HEK293 (cell line): Measurements from ENCODE around the gene NLGN1.

Experiments
- CTCF ChIA-PET: fragments of 350-600 bp; formaldehyde crosslinking; extraction: SDS; loops from one replicate; lab custom pipeline; 2021; ENCODE audit warnings: antibody characterized with exemption; lab: Yijun Ruan, JAX
- POLR2A ChIA-PET: fragments of 300-600 bp; formaldehyde crosslinking; extraction: SDS; loops from one replicate; lab custom pipeline; 2020; ENCODE audit warnings: antibody characterized with exemption, inconsistent platforms; lab: Yijun Ruan, JAX
- H3K27ac ChIP-seq: fragments of 200-500 bp; sonication (Bioruptor generic); 2 replicates; pipeline ENCODE4 v1.5.1; 2014; ENCODE audit warnings: low read depth, low read length, control low read depth, inconsistent platforms; ENCODE audit errors: extremely low read depth
- H3K36me3 ChIP-seq, 2 experiments: fragments of 200-500 bp in 1 of 2; sonication (Bioruptor generic) in 1 of 2; 1 replicate in 1 of 2; 2 replicates in 1 of 2; pipeline ENCODE4 v1.5.1; 2014 to 2017; ENCODE audit warnings: inconsistent platforms in 2 of 2, low read length in 2 of 2; ENCODE audit not compliant: control insufficient read depth in 2 of 2, insufficient read depth in 1 of 2
- H3K4me1 ChIP-seq: fragments of 200-500 bp; sonication (Bioruptor generic); 2 replicates; pipeline ENCODE4 v1.5.1; 2014; ENCODE audit warnings: mild to moderate bottlenecking, low read length, inconsistent platforms; ENCODE audit not compliant: control insufficient read depth, insufficient read depth
- H3K4me3 ChIP-seq: 2 replicates; pipeline ENCODE4 v1.5.1; 2011; ENCODE audit warnings: low read depth, mild to moderate bottlenecking, control low read depth, low read length, moderate library complexity
- H3K9me3 ChIP-seq: fragments of 200-500 bp; sonication (Bioruptor generic); 2 replicates; pipeline ENCODE4 v1.5.1; 2014; ENCODE audit warnings: low read depth, low read length, inconsistent platforms; ENCODE audit not compliant: control insufficient read depth, insufficient read depth
- GFI1B ChIP-seq: fragments of 450-650 bp; formaldehyde crosslinking; IDR thresholded peaks from 2 replicates; pipeline ENCODE4 v1.5.1; 2016; ENCODE audit warnings: missing biosample characterization, missing genetic modification characterization
- KLF1 ChIP-seq: fragments of 450-650 bp; formaldehyde crosslinking; IDR thresholded peaks from 2 replicates; pipeline ENCODE4 v1.5.1; 2016; ENCODE audit warnings: missing biosample characterization, missing genetic modification characterization
- KLF17 ChIP-seq: fragments of 450-650 bp; formaldehyde crosslinking; IDR thresholded peaks from 2 replicates; pipeline ENCODE4 v1.5.1; 2016; ENCODE audit warnings: missing biosample characterization, missing genetic modification characterization
- PRDM1 ChIP-seq: fragments of 450-650 bp; formaldehyde crosslinking; IDR thresholded peaks from 2 replicates; pipeline ENCODE4; 2016; ENCODE audit warnings: missing biosample characterization, missing genetic modification characterization
- ZFP3 ChIP-seq: fragments of 450-650 bp; formaldehyde crosslinking; IDR thresholded peaks from 2 replicates; pipeline ENCODE4 v1.5.1; 2016; ENCODE audit warnings: low read depth, missing biosample characterization, missing genetic modification characterization
- ZNF132 ChIP-seq: fragments of 450-650 bp; formaldehyde crosslinking; IDR thresholded peaks from 2 replicates; pipeline ENCODE4 v1.5.1; 2017; ENCODE audit warnings: missing biosample characterization, missing genetic modification characterization, borderline replicate concordance
- ZNF140 ChIP-seq: fragments of 450-650 bp; formaldehyde crosslinking; IDR thresholded peaks from 2 replicates; pipeline ENCODE4 v1.5.1; 2016; ENCODE audit warnings: missing biosample characterization, missing genetic modification characterization
- ZNF146 ChIP-seq: fragments of 450-650 bp; formaldehyde crosslinking; IDR thresholded peaks from 2 replicates; pipeline ENCODE4 v1.5.1; 2016; ENCODE audit warnings: missing biosample characterization, missing genetic modification characterization
- ZNF155 ChIP-seq: fragments of 450-650 bp; formaldehyde crosslinking; IDR thresholded peaks from 2 replicates; pipeline ENCODE4 v1.5.1; 2016; ENCODE audit warnings: missing biosample characterization, missing genetic modification characterization
- ZNF221 ChIP-seq: fragments of 450-650 bp; formaldehyde crosslinking; IDR thresholded peaks from 2 replicates; pipeline ENCODE4 v1.5.1; 2017; ENCODE audit warnings: missing biosample characterization, missing genetic modification characterization, borderline replicate concordance
- ZNF223 ChIP-seq: fragments of 450-650 bp; formaldehyde crosslinking; IDR thresholded peaks from 2 replicates; pipeline ENCODE4 v1.5.1; 2016; ENCODE audit warnings: missing biosample characterization, missing genetic modification characterization
- ZNF266 ChIP-seq: fragments of 450-650 bp; formaldehyde crosslinking; IDR thresholded peaks from 2 replicates; pipeline ENCODE4 v1.5.1; 2016; ENCODE audit warnings: missing biosample characterization, missing genetic modification characterization, low read depth
- ZNF433 ChIP-seq: fragments of 450-650 bp; formaldehyde crosslinking; IDR thresholded peaks from 2 replicates; pipeline ENCODE4 v1.5.1; 2016; ENCODE audit warnings: missing biosample characterization, missing genetic modification characterization, low read depth
- ZNF521 ChIP-seq: fragments of 450-650 bp; formaldehyde crosslinking; IDR thresholded peaks from 2 replicates; pipeline ENCODE4 v1.5.1; 2017; ENCODE audit warnings: missing biosample characterization, mild to moderate bottlenecking, missing genetic modification characterization
- ZNF548 ChIP-seq: fragments of 450-650 bp; formaldehyde crosslinking; IDR thresholded peaks from 2 replicates; pipeline ENCODE4 v1.5.1; 2016; ENCODE audit warnings: missing biosample characterization, missing genetic modification characterization
- ZNF558 ChIP-seq: fragments of 450-650 bp; formaldehyde crosslinking; IDR thresholded peaks from 2 replicates; pipeline ENCODE4 v1.5.1; 2016; ENCODE audit warnings: missing biosample characterization, missing genetic modification characterization
- ZNF560 ChIP-seq: fragments of 450-650 bp; formaldehyde crosslinking; IDR thresholded peaks from 2 replicates; pipeline ENCODE4 v1.5.1; 2017; ENCODE audit warnings: missing biosample characterization, missing genetic modification characterization, borderline replicate concordance
- ZNF621 ChIP-seq: fragments of 450-650 bp; formaldehyde crosslinking; IDR thresholded peaks from 2 replicates; pipeline ENCODE4 v1.5.1; 2017; ENCODE audit warnings: missing biosample characterization, missing genetic modification characterization
- ZNF639 ChIP-seq: fragments of 450-650 bp; formaldehyde crosslinking; IDR thresholded peaks from 2 replicates; pipeline ENCODE4 v1.5.1; 2016; ENCODE audit warnings: missing biosample characterization, missing genetic modification characterization
- ZNF645 ChIP-seq: fragments of 450-650 bp; formaldehyde crosslinking; IDR thresholded peaks from 2 replicates; pipeline ENCODE4; 2016; ENCODE audit warnings: missing biosample characterization, missing genetic modification characterization
- ZNF660 ChIP-seq: fragments of 450-650 bp; IDR thresholded peaks from 2 replicates; pipeline ENCODE4 v1.5.1; 2018; ENCODE audit warnings: missing biosample characterization, mild to moderate bottlenecking, missing genetic modification characterization
- ZSCAN16 ChIP-seq: fragments of 450-650 bp; formaldehyde crosslinking; IDR thresholded peaks from 2 replicates; pipeline ENCODE4 v1.5.1; 2016; ENCODE audit warnings: missing biosample characterization, missing genetic modification characterization
- ZSCAN23 ChIP-seq: fragments of 450-650 bp; formaldehyde crosslinking; IDR thresholded peaks from 2 replicates; pipeline ENCODE4 v1.5.1; 2016; ENCODE audit warnings: missing biosample characterization, missing genetic modification characterization
- ZXDB ChIP-seq: fragments of 450-650 bp; formaldehyde crosslinking; IDR thresholded peaks from 2 replicates; pipeline ENCODE4 v1.5.1; 2016; ENCODE audit warnings: missing biosample characterization, missing genetic modification characterization
- TF ChIP-seq, protein P1 (sequence below): fragments of 450-650 bp; formaldehyde crosslinking; IDR thresholded peaks from 2 replicates; pipeline ENCODE4 v1.5.1; 2016; ENCODE audit warnings: missing biosample characterization, missing genetic modification characterization
- TF ChIP-seq, protein P2 (sequence below): fragments of 450-650 bp; formaldehyde crosslinking; IDR thresholded peaks from 2 replicates; pipeline ENCODE4 v1.5.1; 2016; ENCODE audit warnings: missing biosample characterization, missing genetic modification characterization

Gene NLGN1

DNA sequence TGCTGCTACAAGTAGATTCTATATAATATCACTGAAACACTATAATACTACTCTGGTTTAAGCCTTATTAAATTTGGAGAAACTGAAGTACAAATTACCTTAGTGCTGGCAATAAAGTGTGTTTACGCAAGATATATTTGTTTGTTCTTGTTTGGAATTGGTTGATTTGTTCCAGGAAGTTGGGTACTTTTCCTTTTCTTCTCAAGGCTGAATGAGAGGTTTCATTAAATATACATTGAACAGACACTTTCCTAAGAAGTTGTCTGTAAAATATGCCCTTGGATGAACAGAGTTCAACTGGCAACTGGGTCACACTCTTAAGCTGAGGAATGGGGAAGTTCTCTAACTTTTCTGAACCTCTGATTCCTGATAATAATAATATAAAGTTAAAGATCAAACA, 919.5 kb downstream of the NLGN1 start:
- ChIA-PET POLR2A (no interaction called here), CTCF (no interaction called here)
- H3K27ac ChIP-seq = no peak overlapping the region
- no peak overlapping the region for H3K4me3 ChIP-seq
- TF ChIP-seq ZNF639 (tag by site-specific recombination) (no peak), ZNF521 (tag by site-specific recombination) (no peak), ZNF140 (tag by site-specific recombination) (no peak), ZNF223 (no peak), ZNF146 (tag by site-specific recombination) (no peak), ZNF266 (tag by site-specific recombination) (no peak), ZNF548 (tag by site-specific recombination) (no peak), ZXDB (tag by site-specific recombination) (no peak), ZNF558 (tag by site-specific recombination) (no peak)
- no peaks in the 10 kb centered on the region for H3K9me3 ChIP-seq
- H3K4me1 ChIP-seq = no peaks in the 10 kb centered on the region
- H3K36me3 ChIP-seq = no peaks in the 10 kb centered on the region

DNA sequence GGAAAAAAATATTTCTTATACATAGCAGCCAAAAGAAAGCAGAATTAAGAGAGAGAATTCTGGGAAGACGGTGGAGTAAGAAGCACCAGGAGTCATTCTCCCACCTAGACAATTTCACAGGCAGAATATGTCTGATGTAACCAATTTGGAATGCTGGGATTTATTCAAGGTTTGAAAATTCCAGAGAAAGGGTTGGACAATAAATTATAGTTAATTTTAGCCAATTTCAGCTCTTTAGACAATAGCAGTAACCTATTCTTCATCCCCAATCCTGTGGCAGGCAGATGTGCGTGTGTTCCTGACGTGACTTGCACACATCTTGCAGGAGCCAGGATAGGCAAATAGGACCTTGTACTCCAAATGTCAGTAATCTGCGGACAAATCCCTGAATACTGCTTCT, 920.6 kb downstream of the NLGN1 start:
- POLR2A ChIA-PET = no interaction called here

DNA sequence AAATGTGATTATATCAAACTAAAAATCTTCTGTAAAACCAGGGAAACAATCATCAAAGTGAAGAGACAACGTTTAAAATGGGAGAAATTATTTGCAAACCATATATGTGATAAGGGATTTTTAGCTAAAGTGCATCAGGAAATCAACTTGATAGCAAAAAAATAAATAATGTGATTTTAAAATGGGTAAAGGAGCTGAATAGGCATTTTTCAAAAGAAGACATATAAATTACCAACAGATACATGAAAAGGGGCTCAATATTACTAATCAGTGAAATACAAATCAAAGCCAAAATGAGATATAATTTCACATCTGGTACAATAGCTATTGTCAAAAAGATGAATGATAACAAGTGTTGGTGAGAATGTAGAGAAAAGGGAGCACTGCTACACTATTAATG, 924.0 kb downstream of the NLGN1 start:
- ChIA-PET CTCF (no interaction called here), POLR2A (no interaction called here)
- Histone ChIP-seq H3K9me3 (no peaks in the 10 kb centered on the region), H3K27ac (no peak overlapping the region), H3K4me1 (no peaks in the 10 kb centered on the region), H3K36me3 (no peaks in the 10 kb centered on the region), H3K4me3 (no peak overlapping the region)
- TF ChIP-seq GFI1B (no peak), ZNF433 (tag by site-specific recombination) (no peak), ZNF132 (tag by site-specific recombination) (no peak), ZSCAN16 (no peak), ZNF645 (tag by site-specific recombination) (no peak), ZNF660 (tag by site-specific recombination) (no peak), KLF17 (no peak)

More for the DNA sequence above, 920.6 kb downstream of the NLGN1 start:
- Histone ChIP-seq H3K9me3 (no peaks in the 10 kb centered on the region), H3K4me1 (no peaks in the 10 kb centered on the region), H3K27ac (no peak overlapping the region), H3K4me3 (no peak overlapping the region), H3K36me3 (no peaks in the 10 kb centered on the region)
- CTCF ChIA-PET = no interaction called here
- TF ChIP-seq ZSCAN23 (tag by site-specific recombination) (no peak), PRDM1 (tag by site-specific recombination) (no peak), ZNF560 (tag by site-specific recombination) (no peak), ZNF221 (tag by site-specific recombination) (no peak), ZNF621 (tag by site-specific recombination) (no peak), ZNF155 (tag by site-specific recombination) (no peak), KLF1 (tag by site-specific recombination) (no peak), ZFP3 (tag by site-specific recombination) (no peak)
- TF ChIP-seq, protein P1, sequence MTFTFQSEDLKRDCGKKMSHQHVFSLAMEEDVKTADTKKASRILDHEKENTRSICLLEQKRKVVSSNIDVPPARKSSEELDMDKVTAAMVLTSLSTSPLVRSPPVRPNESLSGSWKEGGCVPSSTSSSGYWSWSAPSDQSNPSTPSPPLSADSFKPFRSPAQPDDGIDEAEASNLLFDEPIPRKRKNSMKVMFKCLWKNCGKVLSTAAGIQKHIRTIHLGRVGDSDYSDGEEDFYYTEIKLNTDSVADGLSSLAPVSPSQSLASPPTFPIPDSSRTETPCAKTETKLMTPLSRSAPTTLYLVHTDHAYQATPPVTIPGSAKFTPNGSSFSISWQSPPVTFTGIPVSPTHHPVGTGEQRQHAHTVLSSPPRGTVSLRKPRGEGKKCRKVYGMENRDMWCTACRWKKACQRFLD (tag by site-specific recombination) = no peak
- TF ChIP-seq, protein P2, sequence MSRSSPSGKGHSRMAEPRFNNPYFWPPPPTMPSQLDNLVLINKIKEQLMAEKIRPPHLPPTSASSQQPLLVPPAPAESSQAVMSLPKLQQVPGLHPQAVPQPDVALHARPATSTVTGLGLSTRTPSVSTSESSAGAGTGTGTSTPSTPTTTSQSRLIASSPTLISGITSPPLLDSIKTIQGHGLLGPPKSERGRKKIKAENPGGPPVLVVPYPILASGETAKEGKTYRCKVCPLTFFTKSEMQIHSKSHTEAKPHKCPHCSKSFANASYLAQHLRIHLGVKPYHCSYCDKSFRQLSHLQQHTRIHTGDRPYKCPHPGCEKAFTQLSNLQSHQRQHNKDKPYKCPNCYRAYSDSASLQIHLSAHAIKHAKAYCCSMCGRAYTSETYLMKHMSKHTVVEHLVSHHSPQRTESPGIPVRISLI (tag by site-specific recombination) = no peak
